ENCODE measurements around the gene CCNYL1. TPM values are rescaled to one million over a fixed set of nuclear protein-coding genes. Genes with fewer than 3 reads are reported as not detected.

Gene CCNYL1
- total and polyA plus RNA-seq, 2 experiments from 2014 or later, result 13.7 to 17.6 TPM

- no peaks in the 10 kb centered on the region for H3K36me3 ChIP-seq (replicated peaks; ENCODE audit: insufficient read depth, low read depth)
- no peak overlapping the region for H3K4me3 ChIP-seq
- H3K4me1 ChIP-seq (ENCODE audit: insufficient read depth), result peaks cover 15% of the 10 kb centered on the region
- no peaks in the 10 kb centered on the region for H3K9me2 ChIP-seq (replicated peaks; ENCODE audit: insufficient read depth)
- TF ChIP-seq EZH2 (IDR thresholded peaks at IDR 0.05; ENCODE audit: borderline replicate concordance) (no peak), EZH2phosphoT487 (IDR thresholded peaks at IDR 0.05; ENCODE audit: low read depth, severe bottlenecking, unreplicated experiment) (no peak)
- TF ChIP-seq, protein P1, sequence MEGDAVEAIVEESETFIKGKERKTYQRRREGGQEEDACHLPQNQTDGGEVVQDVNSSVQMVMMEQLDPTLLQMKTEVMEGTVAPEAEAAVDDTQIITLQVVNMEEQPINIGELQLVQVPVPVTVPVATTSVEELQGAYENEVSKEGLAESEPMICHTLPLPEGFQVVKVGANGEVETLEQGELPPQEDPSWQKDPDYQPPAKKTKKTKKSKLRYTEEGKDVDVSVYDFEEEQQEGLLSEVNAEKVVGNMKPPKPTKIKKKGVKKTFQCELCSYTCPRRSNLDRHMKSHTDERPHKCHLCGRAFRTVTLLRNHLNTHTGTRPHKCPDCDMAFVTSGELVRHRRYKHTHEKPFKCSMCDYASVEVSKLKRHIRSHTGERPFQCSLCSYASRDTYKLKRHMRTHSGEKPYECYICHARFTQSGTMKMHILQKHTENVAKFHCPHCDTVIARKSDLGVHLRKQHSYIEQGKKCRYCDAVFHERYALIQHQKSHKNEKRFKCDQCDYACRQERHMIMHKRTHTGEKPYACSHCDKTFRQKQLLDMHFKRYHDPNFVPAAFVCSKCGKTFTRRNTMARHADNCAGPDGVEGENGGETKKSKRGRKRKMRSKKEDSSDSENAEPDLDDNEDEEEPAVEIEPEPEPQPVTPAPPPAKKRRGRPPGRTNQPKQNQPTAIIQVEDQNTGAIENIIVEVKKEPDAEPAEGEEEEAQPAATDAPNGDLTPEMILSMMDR (IDR thresholded peaks at IDR 0.05; ENCODE audit: poor library complexity), result no peak
- no peak overlapping the region for H3K4me2 ChIP-seq
- no peaks in the 10 kb centered on the region for H3K9me3 ChIP-seq (ENCODE audit: low read depth)
- 90% methylated on average over 2 of the region's 2 CpGs for WGBS (ENCODE audit: low lambda C conversion rate, missing lambda C conversion rate)
- H2AFZ ChIP-seq, result no peak overlapping the region
- H3K27ac ChIP-seq, result no peak overlapping the region
- H3K79me2 ChIP-seq, result no peaks in the 10 kb centered on the region
- no peak for DNase-seq (ENCODE audit: low spot score)
- no peaks in the 10 kb centered on the region for H4K20me1 ChIP-seq (ENCODE audit: insufficient read depth, poor library complexity, severe bottlenecking)
- no peaks in the 10 kb centered on the region for H3K27me3 ChIP-seq
Observed at GRCh38 chr2:207744050-207744449, 32.6 kb downstream of the CCNYL1 start.

GRCh38 chr2:207744451-207744850, 33.0 kb downstream of the CCNYL1 start:
- Histone ChIP-seq H3K4me3 (no peak overlapping the region), H3K79me2 (no peaks in the 10 kb centered on the region), H2AFZ (no peak overlapping the region), H4K20me1 (ENCODE audit: insufficient read depth, poor library complexity, severe bottlenecking) (no peaks in the 10 kb centered on the region), H3K9me2 (replicated peaks; ENCODE audit: insufficient read depth) (no peaks in the 10 kb centered on the region), H3K4me1 (ENCODE audit: insufficient read depth) (peaks cover 15% of the 10 kb centered on the region), H3K36me3 (replicated peaks; ENCODE audit: insufficient read depth, low read depth) (no peaks in the 10 kb centered on the region), H3K27ac (no peak overlapping the region), H3K27me3 (no peaks in the 10 kb centered on the region), H3K9me3 (ENCODE audit: low read depth) (no peaks in the 10 kb centered on the region), H3K4me2 (no peak overlapping the region)
- TF ChIP-seq EZH2 (IDR thresholded peaks at IDR 0.05; ENCODE audit: borderline replicate concordance) (no peak), EZH2phosphoT487 (IDR thresholded peaks at IDR 0.05; ENCODE audit: low read depth, severe bottlenecking, unreplicated experiment) (no peak)
- TF ChIP-seq, protein P1 (IDR thresholded peaks at IDR 0.05; ENCODE audit: poor library complexity), result no peak
- DNase-seq (ENCODE audit: low spot score), result no peak
- WGBS (ENCODE audit: low lambda C conversion rate, missing lambda C conversion rate), result 97% methylated on average over 11 of the region's 11 CpGs

DNA sequence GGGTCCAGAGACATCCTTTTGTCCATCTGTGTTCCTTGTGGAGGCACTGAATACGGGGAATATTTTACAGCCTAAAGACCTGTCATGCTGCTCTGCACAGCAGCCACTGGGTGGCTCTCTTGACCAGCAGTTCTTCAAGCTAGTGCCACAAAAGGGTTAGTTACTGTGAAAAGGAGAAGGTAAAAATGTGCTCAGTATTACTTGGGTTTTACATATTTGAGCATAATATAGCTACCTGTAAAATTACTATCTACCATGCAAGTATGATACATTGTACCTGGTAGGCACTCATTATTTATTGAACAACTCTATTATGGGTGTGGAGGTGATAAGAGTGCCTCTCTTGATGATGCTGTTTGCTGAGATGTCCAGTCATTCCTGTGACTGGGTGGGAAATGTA, 34.7 kb downstream of the CCNYL1 start:
- Histone ChIP-seq H3K4me2 (no peak overlapping the region), H3K27me3 (no peaks in the 10 kb centered on the region), H3K36me3 (replicated peaks; ENCODE audit: insufficient read depth, low read depth) (no peaks in the 10 kb centered on the region), H3K4me3 (no peak overlapping the region), H3K27ac (no peak overlapping the region), H3K9me2 (replicated peaks; ENCODE audit: insufficient read depth) (no peaks in the 10 kb centered on the region), H3K79me2 (no peaks in the 10 kb centered on the region), H2AFZ (no peak overlapping the region), H3K9me3 (ENCODE audit: low read depth) (no peaks in the 10 kb centered on the region), H3K4me1 (ENCODE audit: insufficient read depth) (peaks cover 15% of the 10 kb centered on the region), H4K20me1 (ENCODE audit: insufficient read depth, poor library complexity, severe bottlenecking) (no peaks in the 10 kb centered on the region)
- TF ChIP-seq EZH2phosphoT487 (IDR thresholded peaks at IDR 0.05; ENCODE audit: low read depth, severe bottlenecking, unreplicated experiment), result no peak
- TF ChIP-seq EZH2 (IDR thresholded peaks at IDR 0.05; ENCODE audit: borderline replicate concordance), result no peak
- TF ChIP-seq, protein P1 (IDR thresholded peaks at IDR 0.05; ENCODE audit: poor library complexity), result peak; percentile 97
- DNase-seq (ENCODE audit: low spot score), result peak; percentile 84
- 0% methylated on average over 1 of the region's 1 CpG for WGBS (ENCODE audit: low lambda C conversion rate, missing lambda C conversion rate)
